Dendritic cell treated with granulocyte-macrophage colony-stimulating factor and Interleukin-4, amounts not matched to agents 40 ng/mL and 50 ng/mL, for 4 days (primary cell): ENCODE results near the gene RHBDL3.

ENCODE experiments used
- H3K27ac Mint-ChIP-seq: one replicate; pipeline ENCODE4 v1.8.0; 2022; ENCODE audit warnings: mild to moderate bottlenecking, mixed read lengths
- H3K27me3 Mint-ChIP-seq: one replicate; pipeline ENCODE4 v1.8.0; 2022; ENCODE audit warnings: mild to moderate bottlenecking, mixed read lengths
- H3K36me3 Mint-ChIP-seq: one replicate; pipeline ENCODE4 v1.8.0; 2022; ENCODE audit warnings: low read depth, mixed read lengths
- H3K4me1 Mint-ChIP-seq: one replicate; pipeline ENCODE4 v1.8.0; 2022; ENCODE audit warnings: low read depth, mixed read lengths
- H3K4me3 Mint-ChIP-seq: one replicate; pipeline ENCODE4 v1.8.0; 2022; ENCODE audit warnings: mild to moderate bottlenecking, moderate library complexity, mixed read lengths
- H3K9me3 Mint-ChIP-seq: one replicate; pipeline ENCODE4 v1.8.0; 2022; ENCODE audit warnings: mixed read lengths
- intact Hi-C: fragments of 100-400 bp; cut with micrococcal nuclease; formaldehyde crosslinking; loops from one replicate; pipeline ENCODE4 v1.15.0; 2022

The RHBDL3 gene

GRCh38 chr17:32265192-32265923 lies at the start of gene RHBDL3:
Gene RHBDL3 (plus strand): TSS chr17:32265832. CDS start chr17:32266190, 358 bp downstream.
- Mint-ChIP-seq H3K9me3 (no peaks in the 10 kb centered on the region), H3K36me3 (no peaks in the 10 kb centered on the region), H3K27ac (no peak within 1 kb of the TSS), H3K4me1 (peaks cover 37% of the 10 kb centered on the region), H3K27me3 (peaks cover 87% of the 10 kb centered on the region), H3K4me3 (peak within 1 kb of the TSS; percentile 75)
- intact Hi-C loops: no loop called here

GRCh38 chr17:32222621-32223020 lies 43.0 kb upstream of the RHBDL3 start:
- H3K27me3 Mint-ChIP-seq: no peaks in the 10 kb centered on the region
- H3K9me3 Mint-ChIP-seq: no peaks in the 10 kb centered on the region
- H3K4me3 Mint-ChIP-seq: no peak overlapping the region
- intact Hi-C loops: no loop called here
- H3K27ac Mint-ChIP-seq: no peak overlapping the region
- peaks cover 58% of the 10 kb centered on the region for H3K36me3 Mint-ChIP-seq
- H3K4me1 Mint-ChIP-seq: no peaks in the 10 kb centered on the region

GRCh38 chr17:32223703-32224102 lies 41.9 kb upstream of the RHBDL3 start:
- intact Hi-C loops: no loop called here
- no peak overlapping the region for H3K27ac Mint-ChIP-seq

GRCh38 chr17:32226886-32227285 lies 38.7 kb upstream of the RHBDL3 start:
- no peaks in the 10 kb centered on the region for H3K4me1 Mint-ChIP-seq
- peaks cover 27% of the 10 kb centered on the region for H3K36me3 Mint-ChIP-seq
- no peak overlapping the region for H3K4me3 Mint-ChIP-seq
- no peaks in the 10 kb centered on the region for H3K27me3 Mint-ChIP-seq
- intact Hi-C loops: no loop called here
- no peaks in the 10 kb centered on the region for H3K9me3 Mint-ChIP-seq
- no peak overlapping the region for H3K27ac Mint-ChIP-seq

More at GRCh38 chr17:32223703-32224102, 41.9 kb upstream of the RHBDL3 start:
- no peaks in the 10 kb centered on the region for H3K9me3 Mint-ChIP-seq
- no peak overlapping the region for H3K4me3 Mint-ChIP-seq
- H3K27me3 Mint-ChIP-seq: no peaks in the 10 kb centered on the region
- H3K4me1 Mint-ChIP-seq: no peaks in the 10 kb centered on the region
- H3K36me3 Mint-ChIP-seq: peaks cover 55% of the 10 kb centered on the region

GRCh38 chr17:32227910-32228309 lies 37.7 kb upstream of the RHBDL3 start:
- H3K4me1 Mint-ChIP-seq: no peaks in the 10 kb centered on the region
- H3K36me3 Mint-ChIP-seq: peaks cover 21% of the 10 kb centered on the region
- H3K27me3 Mint-ChIP-seq: no peaks in the 10 kb centered on the region
- no peak overlapping the region for H3K27ac Mint-ChIP-seq
- H3K4me3 Mint-ChIP-seq: no peak overlapping the region
- H3K9me3 Mint-ChIP-seq: no peaks in the 10 kb centered on the region
- intact Hi-C loops: no loop called here

- intact Hi-C loops: no loop called here
- Mint-ChIP-seq H3K27me3 (no peaks in the 10 kb centered on the region), H3K9me3 (no peaks in the 10 kb centered on the region), H3K4me3 (no peak overlapping the region), H3K36me3 (no peaks in the 10 kb centered on the region), H3K4me1 (peaks cover 7% of the 10 kb centered on the region), H3K27ac (no peak overlapping the region)
Observed at GRCh38 chr17:32235588-32235987, 30.0 kb upstream of the RHBDL3 start.

GRCh38 chr17:32239456-32239855 lies 26.2 kb upstream of the RHBDL3 start:
- no peak overlapping the region for H3K27ac Mint-ChIP-seq
- H3K9me3 Mint-ChIP-seq: no peaks in the 10 kb centered on the region
- H3K4me1 Mint-ChIP-seq: peaks cover 11% of the 10 kb centered on the region
- intact Hi-C loops: no loop called here
- no peaks in the 10 kb centered on the region for H3K36me3 Mint-ChIP-seq
- no peaks in the 10 kb centered on the region for H3K27me3 Mint-ChIP-seq
- no peak overlapping the region for H3K4me3 Mint-ChIP-seq

GRCh38 chr17:32240750-32241149 lies 24.9 kb upstream of the RHBDL3 start:
- Mint-ChIP-seq H3K4me1 (peaks cover 19% of the 10 kb centered on the region), H3K27ac (no peak overlapping the region), H3K4me3 (no peak overlapping the region), H3K36me3 (no peaks in the 10 kb centered on the region), H3K9me3 (no peaks in the 10 kb centered on the region), H3K27me3 (no peaks in the 10 kb centered on the region)
- intact Hi-C loops: no loop called here

GRCh38 chr17:32241640-32242039 lies 24.0 kb upstream of the RHBDL3 start:
- Mint-ChIP-seq H3K27me3 (no peaks in the 10 kb centered on the region), H3K4me1 (peaks cover 17% of the 10 kb centered on the region), H3K4me3 (no peak overlapping the region), H3K9me3 (no peaks in the 10 kb centered on the region), H3K27ac (no peak overlapping the region), H3K36me3 (no peaks in the 10 kb centered on the region)
- intact Hi-C loops: no loop called here

GRCh38 chr17:32249475-32249874 lies 16.2 kb upstream of the RHBDL3 start:
- Mint-ChIP-seq H3K27me3 (peaks cover 4% of the 10 kb centered on the region), H3K36me3 (no peaks in the 10 kb centered on the region), H3K27ac (no peak overlapping the region), H3K4me1 (peaks cover 18% of the 10 kb centered on the region), H3K9me3 (no peaks in the 10 kb centered on the region), H3K4me3 (no peak overlapping the region)
- intact Hi-C loops: no loop called here

GRCh38 chr17:32253117-32253611 lies 12.5 kb upstream of the RHBDL3 start:
- H3K36me3 Mint-ChIP-seq: no peaks in the 10 kb centered on the region
- no peak overlapping the region for H3K27ac Mint-ChIP-seq
- no peak overlapping the region for H3K4me3 Mint-ChIP-seq
- H3K27me3 Mint-ChIP-seq: peaks cover 35% of the 10 kb centered on the region
- H3K9me3 Mint-ChIP-seq: no peaks in the 10 kb centered on the region
- intact Hi-C loops: loop anchor here (1.0 to 5.0 kb wide), 2 partner anchors 66 to 99 kb away; partner anchors contain the start of gene ZNF207
- H3K4me1 Mint-ChIP-seq: peaks cover 6% of the 10 kb centered on the region

- H3K27me3 Mint-ChIP-seq: peaks cover 57% of the 10 kb centered on the region
- H3K27ac Mint-ChIP-seq: no peak overlapping the region
- no peak overlapping the region for H3K4me3 Mint-ChIP-seq
- intact Hi-C loops: no loop called here
- peaks cover 12% of the 10 kb centered on the region for H3K4me1 Mint-ChIP-seq
- H3K9me3 Mint-ChIP-seq: no peaks in the 10 kb centered on the region
- H3K36me3 Mint-ChIP-seq: no peaks in the 10 kb centered on the region
Observed at GRCh38 chr17:32256012-32256700, 9.5 kb upstream of the RHBDL3 start.

- H3K27me3 Mint-ChIP-seq: peaks cover 62% of the 10 kb centered on the region
- no peak overlapping the region for H3K4me3 Mint-ChIP-seq
- H3K9me3 Mint-ChIP-seq: no peaks in the 10 kb centered on the region
- H3K27ac Mint-ChIP-seq: no peak overlapping the region
- no peaks in the 10 kb centered on the region for H3K36me3 Mint-ChIP-seq
- H3K4me1 Mint-ChIP-seq: peaks cover 12% of the 10 kb centered on the region
- intact Hi-C loops: no loop called here
Observed at GRCh38 chr17:32256701-32257019, 9.0 kb upstream of the RHBDL3 start.

GRCh38 chr17:32258383-32259140 lies 7.1 kb upstream of the RHBDL3 start:
- no peaks in the 10 kb centered on the region for H3K9me3 Mint-ChIP-seq

More at GRCh38 chr17:32258383-32259140, 7.1 kb upstream of the RHBDL3 start:
- Mint-ChIP-seq H3K4me1 (peaks cover 12% of the 10 kb centered on the region), H3K4me3 (no peak overlapping the region), H3K27ac (no peak overlapping the region), H3K36me3 (no peaks in the 10 kb centered on the region), H3K27me3 (peaks cover 81% of the 10 kb centered on the region)
- intact Hi-C loops: no loop called here
